ENCODE data around the gene BRSK2. TPM values are rescaled to one million over a fixed set of nuclear protein-coding genes. Genes with fewer than 3 reads are reported as not detected.

Gene BRSK2
- total and polyA plus RNA-seq, 12 donors = 0.13 to 2.3 (median 0.44) TPM; not detected in 1

- intact Hi-C loops (cut with DNase I) = no loop called here
- TF ChIP-seq, protein P1, sequence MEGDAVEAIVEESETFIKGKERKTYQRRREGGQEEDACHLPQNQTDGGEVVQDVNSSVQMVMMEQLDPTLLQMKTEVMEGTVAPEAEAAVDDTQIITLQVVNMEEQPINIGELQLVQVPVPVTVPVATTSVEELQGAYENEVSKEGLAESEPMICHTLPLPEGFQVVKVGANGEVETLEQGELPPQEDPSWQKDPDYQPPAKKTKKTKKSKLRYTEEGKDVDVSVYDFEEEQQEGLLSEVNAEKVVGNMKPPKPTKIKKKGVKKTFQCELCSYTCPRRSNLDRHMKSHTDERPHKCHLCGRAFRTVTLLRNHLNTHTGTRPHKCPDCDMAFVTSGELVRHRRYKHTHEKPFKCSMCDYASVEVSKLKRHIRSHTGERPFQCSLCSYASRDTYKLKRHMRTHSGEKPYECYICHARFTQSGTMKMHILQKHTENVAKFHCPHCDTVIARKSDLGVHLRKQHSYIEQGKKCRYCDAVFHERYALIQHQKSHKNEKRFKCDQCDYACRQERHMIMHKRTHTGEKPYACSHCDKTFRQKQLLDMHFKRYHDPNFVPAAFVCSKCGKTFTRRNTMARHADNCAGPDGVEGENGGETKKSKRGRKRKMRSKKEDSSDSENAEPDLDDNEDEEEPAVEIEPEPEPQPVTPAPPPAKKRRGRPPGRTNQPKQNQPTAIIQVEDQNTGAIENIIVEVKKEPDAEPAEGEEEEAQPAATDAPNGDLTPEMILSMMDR (IDR thresholded peaks at IDR 0.05) = no peak
- 91 to 92% methylated on average over 10 of the region's 10 CpGs for WGBS, 2 donors
These were observed 46.8 kb upstream of the BRSK2 start for GRCh38 chr11:1342946-1343345.

GRCh38 chr11:1343391-1344055, 46.2 kb upstream of the BRSK2 start:
- intact Hi-C loops (cut with DNase I) = no loop called here

More at GRCh38 chr11:1342946-1343345, 46.8 kb upstream of the BRSK2 start:
- H3K27me3 ChIP-seq = no peaks in the 10 kb centered on the region
- no peaks in the 10 kb centered on the region for H3K9me3 ChIP-seq
- no peak for ATAC-seq
- no peak for DNase-seq
- no peak overlapping the region for H3K27ac ChIP-seq
- H3K4me1 ChIP-seq = peaks cover 0 to 6% (median 0%) of the 10 kb centered on the region in 9 donors
- H3K36me3 ChIP-seq = no peaks in the 10 kb centered on the region
- H3K4me3 ChIP-seq = no peak overlapping the region

DNA sequence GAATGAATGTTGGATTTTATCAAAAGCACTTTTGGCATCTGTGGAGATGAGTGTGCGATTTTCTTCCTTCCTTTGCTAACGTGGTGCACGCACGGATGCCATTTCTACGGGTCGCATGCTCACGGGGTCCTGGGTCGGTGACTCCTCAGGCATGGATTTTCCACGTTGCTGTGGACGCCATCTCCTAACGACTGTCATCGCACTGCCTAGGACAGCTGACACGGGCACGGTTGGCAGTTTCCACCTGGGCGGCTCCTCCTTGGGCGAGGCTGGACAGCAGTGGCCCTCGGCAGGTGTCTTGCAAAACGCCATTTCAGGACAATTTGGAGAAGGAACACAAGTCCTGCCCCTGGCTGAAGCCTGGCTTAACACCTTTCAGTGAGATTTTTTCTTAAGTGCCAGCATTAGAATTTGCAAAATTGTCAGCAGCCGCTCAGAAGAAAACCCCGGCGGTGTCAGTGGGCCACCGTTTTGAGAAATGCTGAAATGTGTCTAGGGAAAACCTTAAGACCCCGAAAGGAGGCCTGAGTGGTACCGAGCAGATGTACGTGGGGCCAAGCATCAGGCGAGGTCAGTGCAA, 45.6 kb upstream of the BRSK2 start:
- no peak overlapping the region for H3K27ac ChIP-seq
- H3K27me3 ChIP-seq = peaks cover 0 to 4% (median under 1%) of the 10 kb centered on the region in 7 donors
- intact Hi-C loops (cut with DNase I) = no loop called here
- no peaks in the 10 kb centered on the region for H3K9me3 ChIP-seq
- 83 to 86% methylated on average over 26 of the region's 26 CpGs for WGBS, 2 donors
- H3K4me1 ChIP-seq = peaks cover 0 to 6% (median 0%) of the 10 kb centered on the region in 9 donors
- H3K36me3 ChIP-seq = no peaks in the 10 kb centered on the region
- no peak overlapping the region for H3K4me3 ChIP-seq
- DNase-seq = no peak
- ATAC-seq = no peak
- TF ChIP-seq, protein P1 (IDR thresholded peaks at IDR 0.05) = no peak

More at GRCh38 chr11:1343391-1344055, 46.2 kb upstream of the BRSK2 start:
- Histone ChIP-seq H3K27me3 (no peaks in the 10 kb centered on the region), H3K4me1 (peaks cover 0 to 6% (median 0%) of the 10 kb centered on the region in 9 donors), H3K36me3 (no peaks in the 10 kb centered on the region), H3K4me3 (no peak overlapping the region), H3K9me3 (no peaks in the 10 kb centered on the region), H3K27ac (no peak overlapping the region)
- WGBS, 2 donors = 77 to 82% methylated on average over 25 of the region's 25 CpGs
- DNase-seq (no peak), ATAC-seq (no peak)
- TF ChIP-seq, protein P1 (IDR thresholded peaks at IDR 0.05) = no peak

DNA sequence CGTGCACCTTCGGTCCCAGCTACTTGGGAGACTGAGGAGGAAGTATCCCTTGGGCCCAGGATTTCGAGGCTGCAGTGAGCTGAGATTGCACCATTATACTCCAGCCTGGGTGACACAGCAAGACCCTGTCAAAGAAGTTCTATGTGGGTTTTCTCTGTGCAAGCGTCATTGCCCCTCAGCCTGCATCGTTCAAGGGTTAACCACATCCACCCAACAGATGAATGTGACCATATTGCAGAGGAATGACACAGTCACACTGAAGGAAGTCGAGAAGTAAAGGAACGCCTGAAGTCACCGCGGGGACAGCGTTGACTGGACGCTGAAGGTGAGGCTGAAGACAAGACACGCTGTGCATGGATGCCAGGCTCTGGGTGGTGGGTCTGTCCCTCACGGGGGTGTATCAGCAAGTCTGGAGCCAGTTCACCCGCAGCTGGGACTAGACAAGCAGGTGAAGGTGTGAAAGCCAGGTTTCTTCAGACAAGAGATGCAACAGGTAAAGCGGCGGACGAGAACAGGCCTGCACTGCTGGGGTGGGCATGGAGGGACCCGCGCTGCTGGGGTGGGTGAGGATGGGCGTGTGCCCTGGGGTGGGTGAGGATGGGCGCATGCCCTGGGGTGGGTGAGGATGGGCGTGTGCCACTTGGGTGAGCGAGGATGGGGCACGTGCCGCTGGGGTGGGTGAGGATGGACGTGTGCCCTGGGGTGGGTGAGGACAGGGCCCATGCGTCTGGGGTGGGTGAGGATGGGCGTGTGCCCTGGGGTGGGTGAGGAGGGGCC, 43.8 kb upstream of the BRSK2 start:
- ATAC-seq (no peak), DNase-seq (no peak)
- intact Hi-C loops (cut with DNase I) = no loop called here
- Histone ChIP-seq H3K27ac (no peak overlapping the region), H3K27me3 (peaks cover 0 to 18% (median 8%) of the 10 kb centered on the region in 7 donors), H3K36me3 (no peaks in the 10 kb centered on the region), H3K4me1 (peaks cover 0 to 6% (median 0%) of the 10 kb centered on the region in 9 donors), H3K9me3 (no peaks in the 10 kb centered on the region), H3K4me3 (no peak overlapping the region)
- TF ChIP-seq, protein P1 (IDR thresholded peaks at IDR 0.05) = no peak
- 84 to 85% methylated on average over 28 of the region's 28 CpGs for WGBS, 2 donors

Measured in heart right ventricle (tissue), 16 donors.